HepG2 (cell line): ENCODE results near the gene PHF5A. TPM values are rescaled to one million over a fixed set of nuclear protein-coding genes. Genes with fewer than 3 reads are reported as not detected.

Experiments
- ESRRA ChIP-seq: sonication (generic); formaldehyde crosslinking; IDR thresholded peaks from 2 replicates; pipeline ENCODE4 v1.5.1; 2020; ENCODE audit warnings: mild to moderate bottlenecking, low read depth, missing genetic modification reagents
- HDAC1 ChIP-seq: sonication (generic); formaldehyde crosslinking; IDR thresholded peaks from 2 replicates; pipeline ENCODE4 v1.5.1; 2020; ENCODE audit warnings: mild to moderate bottlenecking, missing genetic modification reagents
- HOXA7 ChIP-seq: sonication (generic); formaldehyde crosslinking; IDR thresholded peaks from 2 replicates; pipeline ENCODE4 v1.8.1; 2022; ENCODE audit warnings: mild to moderate bottlenecking, missing genetic modification reagents, moderate library complexity
- KAT2B ChIP-seq: fragments of 150-350 bp; IDR thresholded peaks from 2 replicates; pipeline ENCODE4 v1.6.1; 2014; ENCODE audit warnings: low read depth, low read length, borderline replicate concordance
- SIN3B ChIP-seq: fragments of 150-350 bp; IDR thresholded peaks from 2 replicates; pipeline ENCODE4 v1.6.1; 2014; ENCODE audit warnings: low read length
- ZBTB8A ChIP-seq: sonication (generic); formaldehyde crosslinking; IDR thresholded peaks from 2 replicates; pipeline ENCODE4 v1.4.0; 2020; ENCODE audit warnings: mild to moderate bottlenecking, low read depth, missing genetic modification reagents, borderline replicate concordance
- ZNF12 ChIP-seq: sonication (generic); formaldehyde crosslinking; IDR thresholded peaks from 2 replicates; pipeline ENCODE4 v1.5.0; 2020; ENCODE audit warnings: missing genetic modification reagents
- ZNF329 ChIP-seq: sonication (generic); formaldehyde crosslinking; IDR thresholded peaks from 2 replicates; pipeline ENCODE4 v1.9.0; 2021; ENCODE audit warnings: low read depth, mild to moderate bottlenecking, missing genetic modification reagents
- ZNF333 ChIP-seq: sonication (generic); formaldehyde crosslinking; IDR thresholded peaks from 2 replicates; pipeline ENCODE4 v1.4.0; 2020; ENCODE audit warnings: mild to moderate bottlenecking, missing genetic modification reagents, borderline replicate concordance
- ZNF33A ChIP-seq: sonication (generic); formaldehyde crosslinking; IDR thresholded peaks from 2 replicates; pipeline ENCODE4 v1.5.1; 2020; ENCODE audit warnings: missing genetic modification reagents, mild to moderate bottlenecking, moderate library complexity, borderline replicate concordance
- ZNF468 ChIP-seq: sonication (generic); formaldehyde crosslinking; IDR thresholded peaks from 2 replicates; pipeline ENCODE4 v1.8.0; 2022; ENCODE audit warnings: mild to moderate bottlenecking, moderate library complexity, missing genetic modification reagents
- ZNF761 ChIP-seq: sonication (generic); formaldehyde crosslinking; conservative IDR thresholded peaks from 2 replicates; pipeline ENCODE4 v1.4.0; 2020; ENCODE audit warnings: mild to moderate bottlenecking, missing genetic modification reagents
- ZNF792 ChIP-seq: IDR thresholded peaks from 2 replicates; pipeline ENCODE4 v1.6.1; 2016
- ZNF83 ChIP-seq: sonication (generic); formaldehyde crosslinking; IDR thresholded peaks from 2 replicates; pipeline ENCODE4 v1.4.0; 2020; ENCODE audit warnings: missing genetic modification reagents, mild to moderate bottlenecking, borderline replicate concordance
- ZSCAN25 ChIP-seq: sonication (generic); formaldehyde crosslinking; IDR thresholded peaks from 2 replicates; pipeline ENCODE4 v1.8.0; 2022; ENCODE audit warnings: mild to moderate bottlenecking, missing genetic modification reagents
- polyA plus RNA-seq, 8 experiments: library from polyadenylated mRNA; depleted of rRNA in 3 of 8; stranded (reverse) in 7 of 8; unstranded in 1 of 8; fragments of >200 nt; fragmentation: Illumina TruSeq in 4 of 8; extraction: Trizol in 4 of 8; gene quantifications; 2 replicates each; pipeline versions ENCODE4 v1.2.1 to v1.2.3, GENCODE V29; 2011 to 2016; ENCODE audit warnings: low read depth in 4 of 8, missing spikeins in 1 of 8, mixed read lengths in 1 of 8; ENCODE audit not compliant: insufficient read depth in 1 of 8
- total RNA-seq, 5 experiments: library from RNA; depleted of rRNA; stranded (reverse); fragments of >200 nt; fragmentation: Illumina TruSeq; extraction: Trizol; gene quantifications; 2 replicates each; pipeline ENCODE4 v1.2.3, GENCODE V29; 2016; ENCODE audit warnings: low read depth in 1 of 5
- TF ChIP-seq, protein P1 (sequence below): sonication (generic); formaldehyde crosslinking; IDR thresholded peaks from 2 replicates; pipeline ENCODE4 v1.5.0; 2020; ENCODE audit warnings: missing genetic modification reagents
- TF ChIP-seq, protein P2 (sequence below): sonication (generic); formaldehyde crosslinking; IDR thresholded peaks from 2 replicates; pipeline ENCODE4 v1.5.0; 2020; ENCODE audit warnings: missing genetic modification reagents
- TF ChIP-seq, protein P3 (sequence below): sonication (generic); formaldehyde crosslinking; IDR thresholded peaks from 2 replicates; pipeline ENCODE4 v1.4.0; 2020; ENCODE audit warnings: low read depth, mild to moderate bottlenecking, missing genetic modification reagents
- TF ChIP-seq, protein P4 (sequence below), 2 experiments: sonication (generic) in 1 of 2; formaldehyde crosslinking in 1 of 2; IDR thresholded peaks; 2 replicates each; pipeline versions ENCODE4 v1.4.0 to v1.6.1; 2018 to 2020; ENCODE audit warnings: missing genetic modification reagents in 2 of 2, borderline replicate concordance in 1 of 2, low read depth in 1 of 2, mild to moderate bottlenecking in 1 of 2, missing biosample characterization in 1 of 2
- TF ChIP-seq, protein P5 (sequence below): sonication (generic); formaldehyde crosslinking; IDR thresholded peaks from 2 replicates; pipeline ENCODE4 v1.8.0; 2022; ENCODE audit warnings: mild to moderate bottlenecking, missing genetic modification reagents; ENCODE audit not compliant: insufficient replicate concordance
- TF ChIP-seq, protein P6 (sequence below): sonication (generic); formaldehyde crosslinking; IDR thresholded peaks from 2 replicates; pipeline ENCODE4 v1.8.0; 2022; ENCODE audit warnings: mild to moderate bottlenecking, missing genetic modification reagents, moderate library complexity

The PHF5A gene
- total and polyA plus RNA-seq, 2 of the 13 experiments (the other 11 are each of a cell fraction or from before 2014, with no cell fraction given) = 56.6 to 105 TPM

DNA sequence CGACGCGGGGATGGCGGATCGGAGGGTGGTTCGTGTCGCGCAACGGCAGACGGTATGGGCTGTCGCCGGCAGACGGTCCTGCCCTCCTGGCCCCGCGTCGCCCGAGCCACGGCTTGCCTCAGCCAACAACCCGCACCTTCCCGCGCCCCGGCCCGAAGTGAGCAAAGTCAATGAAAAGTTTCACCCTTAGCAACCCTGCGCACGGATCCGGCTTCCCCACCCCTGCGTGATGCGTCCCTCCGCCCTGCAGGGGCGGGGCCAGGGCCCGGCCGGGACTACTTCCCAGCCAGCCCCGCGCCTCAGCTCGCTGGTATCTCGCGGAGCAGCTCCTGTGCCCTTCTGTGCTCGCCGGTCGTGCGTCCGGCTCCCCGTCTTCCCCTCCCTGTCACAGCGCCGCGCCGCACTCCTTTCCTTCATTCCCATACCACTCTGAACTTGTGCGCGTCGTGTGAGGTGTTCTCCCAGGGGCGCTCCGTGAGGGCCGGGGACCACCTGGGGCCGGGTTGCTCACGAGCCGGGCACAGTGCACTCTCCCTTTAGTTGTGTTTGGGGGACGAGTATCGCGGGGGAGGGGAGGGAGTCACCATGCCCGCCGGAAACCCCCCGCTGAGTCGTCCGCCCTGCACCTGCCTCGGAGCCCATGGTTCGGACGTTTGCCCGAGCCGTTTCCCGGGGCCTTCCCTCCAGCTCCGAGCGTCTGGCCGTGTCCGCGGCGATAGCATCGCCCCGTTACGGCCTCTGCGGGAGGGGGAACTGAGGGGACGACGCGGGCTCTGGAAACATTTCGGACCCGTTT lies 21.7 kb downstream of the PHF5A start, which contains the start of gene TOB2 (continued):
- TF ChIP-seq, protein P1, sequence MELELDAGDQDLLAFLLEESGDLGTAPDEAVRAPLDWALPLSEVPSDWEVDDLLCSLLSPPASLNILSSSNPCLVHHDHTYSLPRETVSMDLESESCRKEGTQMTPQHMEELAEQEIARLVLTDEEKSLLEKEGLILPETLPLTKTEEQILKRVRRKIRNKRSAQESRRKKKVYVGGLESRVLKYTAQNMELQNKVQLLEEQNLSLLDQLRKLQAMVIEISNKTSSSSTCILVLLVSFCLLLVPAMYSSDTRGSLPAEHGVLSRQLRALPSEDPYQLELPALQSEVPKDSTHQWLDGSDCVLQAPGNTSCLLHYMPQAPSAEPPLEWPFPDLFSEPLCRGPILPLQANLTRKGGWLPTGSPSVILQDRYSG = peak; percentile 75; the same call in 1 of the 2 replicates
- TF ChIP-seq, protein P2, sequence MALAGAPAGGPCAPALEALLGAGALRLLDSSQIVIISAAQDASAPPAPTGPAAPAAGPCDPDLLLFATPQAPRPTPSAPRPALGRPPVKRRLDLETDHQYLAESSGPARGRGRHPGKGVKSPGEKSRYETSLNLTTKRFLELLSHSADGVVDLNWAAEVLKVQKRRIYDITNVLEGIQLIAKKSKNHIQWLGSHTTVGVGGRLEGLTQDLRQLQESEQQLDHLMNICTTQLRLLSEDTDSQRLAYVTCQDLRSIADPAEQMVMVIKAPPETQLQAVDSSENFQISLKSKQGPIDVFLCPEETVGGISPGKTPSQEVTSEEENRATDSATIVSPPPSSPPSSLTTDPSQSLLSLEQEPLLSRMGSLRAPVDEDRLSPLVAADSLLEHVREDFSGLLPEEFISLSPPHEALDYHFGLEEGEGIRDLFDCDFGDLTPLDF = peak; percentile 85
- TF ChIP-seq, protein P3, sequence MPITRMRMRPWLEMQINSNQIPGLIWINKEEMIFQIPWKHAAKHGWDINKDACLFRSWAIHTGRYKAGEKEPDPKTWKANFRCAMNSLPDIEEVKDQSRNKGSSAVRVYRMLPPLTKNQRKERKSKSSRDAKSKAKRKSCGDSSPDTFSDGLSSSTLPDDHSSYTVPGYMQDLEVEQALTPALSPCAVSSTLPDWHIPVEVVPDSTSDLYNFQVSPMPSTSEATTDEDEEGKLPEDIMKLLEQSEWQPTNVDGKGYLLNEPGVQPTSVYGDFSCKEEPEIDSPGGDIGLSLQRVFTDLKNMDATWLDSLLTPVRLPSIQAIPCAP (CRISPR knock-in tag) = peak; percentile 76
- TF ChIP-seq ZNF761 (peak; percentile 94), KAT2B (peak; percentile 48; the same call in 1 of the 2 replicates), ZNF792 (CRISPR knock-in tag) (peak; percentile 97), ZNF83 (CRISPR knock-in tag) (no peak; the same call in 1 of the 2 replicates), ZNF468 (CRISPR knock-in tag) (peak; percentile 51; the same call in 1 of the 2 replicates), ZNF33A (CRISPR knock-in tag) (no peak), ZNF12 (CRISPR knock-in tag) (peak; percentile 88), ZSCAN25 (CRISPR knock-in tag) (peak; percentile 94), HOXA7 (CRISPR knock-in tag) (peak; percentile 95; the same call in 1 of the 2 replicates), ZNF333 (CRISPR knock-in tag) (peak; percentile 22), ESRRA (CRISPR knock-in tag) (peak; percentile 88), HDAC1 (peak; percentile 88), ZNF329 (CRISPR knock-in tag) (peak; percentile 88), SIN3B (peak; percentile 82; the same call in 1 of the 2 replicates), ZBTB8A (CRISPR knock-in tag) (peak; percentile 85)
- TF ChIP-seq, protein P4, sequence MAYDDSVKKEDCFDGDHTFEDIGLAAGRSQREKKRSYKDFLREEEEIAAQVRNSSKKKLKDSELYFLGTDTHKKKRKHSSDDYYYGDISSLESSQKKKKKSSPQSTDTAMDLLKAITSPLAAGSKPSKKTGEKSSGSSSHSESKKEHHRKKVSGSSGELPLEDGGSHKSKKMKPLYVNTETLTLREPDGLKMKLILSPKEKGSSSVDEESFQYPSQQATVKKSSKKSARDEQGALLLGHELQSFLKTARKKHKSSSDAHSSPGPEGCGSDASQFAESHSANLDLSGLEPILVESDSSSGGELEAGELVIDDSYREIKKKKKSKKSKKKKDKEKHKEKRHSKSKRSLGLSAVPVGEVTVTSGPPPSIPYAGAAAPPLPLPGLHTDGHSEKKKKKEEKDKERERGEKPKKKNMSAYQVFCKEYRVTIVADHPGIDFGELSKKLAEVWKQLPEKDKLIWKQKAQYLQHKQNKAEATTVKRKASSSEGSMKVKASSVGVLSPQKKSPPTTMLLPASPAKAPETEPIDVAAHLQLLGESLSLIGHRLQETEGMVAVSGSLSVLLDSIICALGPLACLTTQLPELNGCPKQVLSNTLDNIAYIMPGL (CRISPR knock-in tag; IDR thresholded peaks at IDR 0.05; ENCODE audit: borderline replicate concordance in 1 of 2, low read depth in 1 of 2) = peak; percentile 96 to 98
- TF ChIP-seq, protein P5, sequence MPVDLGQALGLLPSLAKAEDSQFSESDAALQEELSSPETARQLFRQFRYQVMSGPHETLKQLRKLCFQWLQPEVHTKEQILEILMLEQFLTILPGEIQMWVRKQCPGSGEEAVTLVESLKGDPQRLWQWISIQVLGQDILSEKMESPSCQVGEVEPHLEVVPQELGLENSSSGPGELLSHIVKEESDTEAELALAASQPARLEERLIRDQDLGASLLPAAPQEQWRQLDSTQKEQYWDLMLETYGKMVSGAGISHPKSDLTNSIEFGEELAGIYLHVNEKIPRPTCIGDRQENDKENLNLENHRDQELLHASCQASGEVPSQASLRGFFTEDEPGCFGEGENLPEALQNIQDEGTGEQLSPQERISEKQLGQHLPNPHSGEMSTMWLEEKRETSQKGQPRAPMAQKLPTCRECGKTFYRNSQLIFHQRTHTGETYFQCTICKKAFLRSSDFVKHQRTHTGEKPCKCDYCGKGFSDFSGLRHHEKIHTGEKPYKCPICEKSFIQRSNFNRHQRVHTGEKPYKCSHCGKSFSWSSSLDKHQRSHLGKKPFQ (CRISPR knock-in tag) = peak; percentile 75
- TF ChIP-seq, protein P6, sequence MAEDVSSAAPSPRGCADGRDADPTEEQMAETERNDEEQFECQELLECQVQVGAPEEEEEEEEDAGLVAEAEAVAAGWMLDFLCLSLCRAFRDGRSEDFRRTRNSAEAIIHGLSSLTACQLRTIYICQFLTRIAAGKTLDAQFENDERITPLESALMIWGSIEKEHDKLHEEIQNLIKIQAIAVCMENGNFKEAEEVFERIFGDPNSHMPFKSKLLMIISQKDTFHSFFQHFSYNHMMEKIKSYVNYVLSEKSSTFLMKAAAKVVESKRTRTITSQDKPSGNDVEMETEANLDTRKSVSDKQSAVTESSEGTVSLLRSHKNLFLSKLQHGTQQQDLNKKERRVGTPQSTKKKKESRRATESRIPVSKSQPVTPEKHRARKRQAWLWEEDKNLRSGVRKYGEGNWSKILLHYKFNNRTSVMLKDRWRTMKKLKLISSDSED (CRISPR knock-in tag) = no peak
